BE2C (cell line): ENCODE measurements around the gene PTGR2. TPM values are rescaled to one million over a fixed set of nuclear protein-coding genes. Genes with fewer than 3 reads are reported as not detected.

ENCODE experiments used
- DNase-seq: peaks from one replicate; pipeline ENCODE4 v3.0.0-alpha.2; 2020
- H3K27me3 ChIP-seq: fragments of 250-450 bp; sonication (Bioruptor Pico); 2 replicates; pipeline ENCODE4 v1.5.1; 2020; ENCODE audit warnings: mild to moderate bottlenecking
- H3K36me3 ChIP-seq: fragments of 250-450 bp; sonication (Bioruptor Pico); 2 replicates; pipeline ENCODE4 v1.5.1; 2020; ENCODE audit warnings: mild to moderate bottlenecking
- H3K4me1 ChIP-seq: fragments of 250-450 bp; sonication (Bioruptor Pico); 2 replicates; pipeline ENCODE4 v1.5.1; 2020
- H3K4me3 ChIP-seq: 2 replicates; pipeline ENCODE4 v1.5.1; 2011; ENCODE audit warnings: low read depth, low read length
- H3K9me3 ChIP-seq: fragments of 250-450 bp; sonication (Bioruptor Pico); 2 replicates; pipeline ENCODE4 v1.5.1; 2020
- CTCF ChIP-seq: IDR thresholded peaks from 2 replicates; pipeline ENCODE4 v1.5.1; 2012; ENCODE audit warnings: mild to moderate bottlenecking, low read depth, low read length
- polyA plus RNA-seq: library from polyadenylated mRNA; unstranded; fragments of >200 nt; gene quantifications from one replicate; pipeline ENCODE4 v1.2.1, GENCODE V29; 2012; ENCODE audit warnings: low read depth, missing spikeins; ENCODE audit not compliant: insufficient read length, insufficient read depth

The PTGR2 gene
- 3.4 TPM for polyA plus RNA-seq

GRCh38 chr14:73851567-73852382 lies at the start of gene PTGR2:
PTGR2 (plus strand) TSS chr14:73851831; CDS start chr14:73858863, 7,032 bp downstream.
- Histone ChIP-seq H3K4me3 (peak within 1 kb of the TSS; percentile 68), H3K4me1 (no peaks in the 10 kb centered on the region), H3K27me3 (no peaks in the 10 kb centered on the region), H3K9me3 (no peaks in the 10 kb centered on the region), H3K36me3 (no peaks in the 10 kb centered on the region)
- peak; percentile 99 for DNase-seq
- TF ChIP-seq CTCF = 0 out of 2 replicates have a peak, but pooled peaks have one; percentile 26

- Histone ChIP-seq H3K36me3 (no peaks in the 10 kb centered on the region), H3K4me3 (no peak overlapping the region), H3K9me3 (no peaks in the 10 kb centered on the region), H3K27me3 (no peaks in the 10 kb centered on the region), H3K4me1 (no peaks in the 10 kb centered on the region)
- TF ChIP-seq CTCF = no peak
- DNase-seq = peak; percentile 35
These were observed 49.0 kb upstream of the PTGR2 start for GRCh38 chr14:73802431-73803188.

GRCh38 chr14:73804636-73805035 lies 47.0 kb upstream of the PTGR2 start:
- H3K36me3 ChIP-seq = no peaks in the 10 kb centered on the region
- DNase-seq = no peak
- no peak for TF ChIP-seq CTCF
- H3K9me3 ChIP-seq = no peaks in the 10 kb centered on the region
- H3K4me1 ChIP-seq = no peaks in the 10 kb centered on the region
- no peaks in the 10 kb centered on the region for H3K27me3 ChIP-seq
- H3K4me3 ChIP-seq = no peak overlapping the region

GRCh38 chr14:73807457-73807856 lies 44.2 kb upstream of the PTGR2 start:
- no peaks in the 10 kb centered on the region for H3K9me3 ChIP-seq
- H3K4me3 ChIP-seq = no peak overlapping the region
- no peaks in the 10 kb centered on the region for H3K4me1 ChIP-seq
- no peaks in the 10 kb centered on the region for H3K36me3 ChIP-seq
- DNase-seq = no peak
- no peaks in the 10 kb centered on the region for H3K27me3 ChIP-seq
- TF ChIP-seq CTCF = no peak

- H3K9me3 ChIP-seq = no peaks in the 10 kb centered on the region
- no peak for DNase-seq
- H3K4me1 ChIP-seq = no peaks in the 10 kb centered on the region
- TF ChIP-seq CTCF = no peak
- H3K4me3 ChIP-seq = no peak overlapping the region
- no peaks in the 10 kb centered on the region for H3K27me3 ChIP-seq
- H3K36me3 ChIP-seq = no peaks in the 10 kb centered on the region
These were observed 42.2 kb upstream of the PTGR2 start for GRCh38 chr14:73809391-73809790.
